CD14-positive monocyte (primary cell): ENCODE measurements around the gene CAV1. TPM values are rescaled to one million over a fixed set of nuclear protein-coding genes. Genes with fewer than 3 reads are reported as not detected.

Experiments used
- DNase-seq, 3 donors: peaks; one replicate each; pipeline ENCODE4 v3.0.0-alpha.2; 2011 to 2022
- H2AFZ ChIP-seq: 2 replicates; pipeline ENCODE4 v1.6.0; 2012; ENCODE audit warnings: mild to moderate bottlenecking, low read depth, low read length, inconsistent platforms; ENCODE audit not compliant: insufficient read depth, poor library complexity, severe bottlenecking
- H3K27ac ChIP-seq, 2 donors: 1 replicate in 1 of 2; 2 replicates in 1 of 2; pipeline ENCODE4 v1.5.1; 2012 to 2013; ENCODE audit warnings: low read length in 2 of 2, control low read depth in 1 of 2, inconsistent platforms in 1 of 2, low read depth in 1 of 2, mild to moderate bottlenecking in 1 of 2
- H3K27me3 ChIP-seq, 2 donors: one replicate each; pipeline versions ENCODE4 v1.6.0 to v1.6.1; 2011 to 2013; ENCODE audit warnings: low read length in 2 of 2; ENCODE audit not compliant: control insufficient read depth in 2 of 2, insufficient read depth in 2 of 2
- H3K36me3 ChIP-seq, 2 donors: replicated peaks in 1 of 2; 1 replicate in 1 of 2; 2 replicates in 1 of 2; pipeline versions ENCODE4 v1.5.1 to v1.6.1; 2012 to 2013; ENCODE audit warnings: low read length in 2 of 2, control low read depth in 1 of 2, inconsistent platforms in 1 of 2, mild to moderate bottlenecking in 1 of 2; ENCODE audit not compliant: insufficient read depth in 2 of 2, control insufficient read depth in 1 of 2
- H3K4me1 ChIP-seq, 2 donors: 1 replicate in 1 of 2; 2 replicates in 1 of 2; pipeline versions ENCODE4 v1.5.1 to v1.6.1; 2012 to 2013; ENCODE audit warnings: low read length in 2 of 2, control low read depth in 1 of 2, inconsistent platforms in 1 of 2, mild to moderate bottlenecking in 1 of 2, moderate library complexity in 1 of 2; ENCODE audit not compliant: insufficient read depth in 2 of 2, control insufficient read depth in 1 of 2
- H3K4me2 ChIP-seq: replicated peaks from 2 replicates; pipeline ENCODE3; 2012; ENCODE audit warnings: low read length, moderate library complexity, mild to moderate bottlenecking; ENCODE audit not compliant: poor library complexity, severe bottlenecking; ENCODE audit errors: extremely low read depth
- H3K4me3 ChIP-seq, 3 experiments: fragments of 200-600 bp in 1 of 3; sonication (generic) in 1 of 3; replicated peaks in 1 of 3; 1 replicate in 2 of 3; 2 replicates in 1 of 3; pipeline ENCODE4 v1.5.1; 2011 to 2013; ENCODE audit warnings: low read length in 3 of 3, mild to moderate bottlenecking in 3 of 3, control low read depth in 2 of 3, low read depth in 2 of 3, inconsistent platforms in 1 of 3, moderate library complexity in 1 of 3
- H3K79me2 ChIP-seq: 2 replicates; pipeline ENCODE4 v1.6.0; 2012; ENCODE audit warnings: mild to moderate bottlenecking, control low read depth, inconsistent platforms, low read length, moderate library complexity; ENCODE audit not compliant: insufficient read depth
- H3K9ac ChIP-seq: 2 replicates; pipeline ENCODE4 v1.6.0; 2017; ENCODE audit warnings: low read length, mild to moderate bottlenecking; ENCODE audit not compliant: insufficient read depth, poor library complexity, severe bottlenecking
- H3K9me3 ChIP-seq, 2 donors: replicated peaks in 1 of 2; 1 replicate in 1 of 2; 2 replicates in 1 of 2; pipeline versions ENCODE4 v1.5.1 to v1.6.1; 2012 to 2013; ENCODE audit warnings: low read length in 2 of 2, control low read depth in 1 of 2; ENCODE audit not compliant: control insufficient read depth in 1 of 2, insufficient read depth in 1 of 2
- H4K20me1 ChIP-seq: 2 replicates; pipeline ENCODE4 v1.6.0; 2012; ENCODE audit warnings: mild to moderate bottlenecking, low read length, control low read depth, moderate library complexity; ENCODE audit not compliant: insufficient read depth
- H3K27ac Mint-ChIP-seq, 7 donors: one replicate each; pipeline ENCODE4 v1.8.0; 2020; ENCODE audit warnings: mild to moderate bottlenecking in 7 of 7, mixed read lengths in 7 of 7, moderate library complexity in 6 of 7, inconsistent platforms in 2 of 7
- H3K27me3 Mint-ChIP-seq, 3 donors: one replicate each; pipeline ENCODE4 v1.8.0; 2021 to 2022; ENCODE audit warnings: low read depth in 3 of 3, mild to moderate bottlenecking in 3 of 3, mixed read lengths in 3 of 3, moderate library complexity in 3 of 3, inconsistent platforms in 1 of 3
- H3K36me3 Mint-ChIP-seq, 2 donors: one replicate each; pipeline ENCODE4 v1.8.0; 2020; ENCODE audit warnings: mixed read lengths in 2 of 2, inconsistent platforms in 1 of 2, mild to moderate bottlenecking in 1 of 2
- H3K4me1 Mint-ChIP-seq: one replicate; pipeline ENCODE4 v1.8.0; 2020; ENCODE audit warnings: mild to moderate bottlenecking, mixed read lengths
- H3K4me3 Mint-ChIP-seq, 2 donors: one replicate each; pipeline ENCODE4 v1.8.0; 2020; ENCODE audit warnings: mild to moderate bottlenecking in 2 of 2, mixed read lengths in 2 of 2, moderate library complexity in 1 of 2
- H3K9me3 Mint-ChIP-seq, 7 donors: one replicate each; pipeline ENCODE4 v1.8.0; 2020 to 2022; ENCODE audit warnings: mixed read lengths in 7 of 7, mild to moderate bottlenecking in 6 of 7, moderate library complexity in 6 of 7, inconsistent platforms in 2 of 7
- CTCF ChIP-seq: fragments of 200-600 bp; IDR thresholded peaks from one replicate; pipeline ENCODE4 v1.8.0; 2022; ENCODE audit warnings: antibody characterized with exemption, mild to moderate bottlenecking
- WGBS: methylation state at CpG from one replicate; pipeline ENCODE4 v1.1.5; 2013; ENCODE audit warnings: missing lambda C conversion rate; ENCODE audit not compliant: insufficient coverage; 5-methylcytosine and 5-hydroxymethylcytosine counted together
- intact Hi-C, 2 donors: fragments of 100-400 bp; cut with micrococcal nuclease; formaldehyde crosslinking; loops; one replicate each; pipeline versions ENCODE4 v1.15.0 to v1.15.1; 2023
- polyA plus RNA-seq, 3 donors: library from polyadenylated mRNA; depleted of rRNA in 1 of 3; unstranded in 2 of 3; stranded (reverse) in 1 of 3; fragments of 300-500 nt in 2 of 3; fragments of >200 nt in 1 of 3; fragmentation: Illumina TruSeq in 2 of 3; gene quantifications; 1 replicate in 2 of 3; 2 replicates in 1 of 3; pipeline ENCODE4 v1.2.3, GENCODE V29; 2012 to 2021

Gene CAV1
- polyA plus RNA-seq, 3 donors: not detected

- H3K36me3 Mint-ChIP-seq: peaks cover 0 to 7% of the 10 kb centered on the region in 2 donors
- Histone ChIP-seq H3K27ac (no peak overlapping the region), H3K4me1 (peaks cover 22 to 26% of the 10 kb centered on the region in 2 donors), H3K79me2 (no peaks in the 10 kb centered on the region), H3K4me3 (no peak overlapping the region), H2AFZ (no peak overlapping the region), H4K20me1 (no peaks in the 10 kb centered on the region), H3K4me2 (no peak overlapping the region), H3K9ac (no peak overlapping the region), H3K27me3 (peaks cover 30 to 37% of the 10 kb centered on the region in 2 donors), H3K9me3 (peaks cover 3 to 13% of the 10 kb centered on the region in 2 donors), H3K36me3 (no peaks in the 10 kb centered on the region)
- no peak overlapping the region for H3K27ac Mint-ChIP-seq
- no CpG with 5 or more reads among the region's 1 CpG for WGBS
- H3K9me3 Mint-ChIP-seq: peaks cover 0 to 10% (median 8%) of the 10 kb centered on the region in 7 donors
- peaks cover 30% of the 10 kb centered on the region for H3K4me1 Mint-ChIP-seq
- no peak for DNase-seq
- TF ChIP-seq CTCF: no peak
- intact Hi-C loops: no loop called here
- no peak overlapping the region for H3K4me3 Mint-ChIP-seq
- H3K27me3 Mint-ChIP-seq: peaks cover 36 to 41% (median 40%) of the 10 kb centered on the region in 3 donors
Observed at GRCh38 chr7:116529250-116529649, 4.4 kb downstream of the CAV1 start.

- Histone ChIP-seq H4K20me1 (no peaks in the 10 kb centered on the region), H2AFZ (no peak overlapping the region), H3K27ac (no peak overlapping the region), H3K79me2 (no peaks in the 10 kb centered on the region), H3K27me3 (peaks cover 21 to 27% of the 10 kb centered on the region in 2 donors), H3K4me3 (no peak overlapping the region), H3K9me3 (peaks cover 3 to 8% of the 10 kb centered on the region in 2 donors), H3K9ac (no peak overlapping the region), H3K4me2 (no peak overlapping the region), H3K4me1 (peaks cover 14 to 17% of the 10 kb centered on the region in 2 donors), H3K36me3 (no peaks in the 10 kb centered on the region)
- intact Hi-C loops: no loop called here
- Mint-ChIP-seq H3K9me3 (peaks cover 0 to 10% (median 3%) of the 10 kb centered on the region in 7 donors), H3K4me1 (peaks cover 22% of the 10 kb centered on the region), H3K4me3 (no peak overlapping the region), H3K27ac (no peak overlapping the region), H3K27me3 (peaks cover 26 to 31% (median 30%) of the 10 kb centered on the region in 3 donors), H3K36me3 (peaks cover 0 to 3% of the 10 kb centered on the region in 2 donors)
- DNase-seq: peak in 1 of 3 donors; percentile 18
- no peak for TF ChIP-seq CTCF
- WGBS: 100% methylated on average over 1 of the region's 3 CpGs
Observed at GRCh38 chr7:116530107-116530820, 5.4 kb downstream of the CAV1 start.
